NCI-H2227 treated with DMSO at 0.1 percent for 48 hours (cell line): Measurements from ENCODE around the gene RYR1.
A peak's percentile ranks its signal among the peaks of the same experiment; 100 is the strongest.
"Not testable (repeated sequence)": the region's sequence is repeated elsewhere in the genome, so short reads cannot be mapped to it uniquely, and the experiment has no call there.

Experiments used
- DNase-seq: peaks from one replicate; lab custom pipeline; 2025; lab: John Stamatoyannopoulos, UW

RYR1 gene

GRCh38 chr19:38561658-38562057 lies 128.2 kb downstream of the RYR1 start:
- DNase-seq, result no peak

- DNase-seq, result no peak
Measured at GRCh38 chr19:38562096-38562495, 128.6 kb downstream of the RYR1 start.

- DNase-seq, result no peak
Measured at GRCh38 chr19:38563475-38563874, 130.0 kb downstream of the RYR1 start.

- no peak for DNase-seq
Measured at GRCh38 chr19:38564981-38565690, 131.6 kb downstream of the RYR1 start.

GRCh38 chr19:38565691-38566105 lies 132.2 kb downstream of the RYR1 start:
- DNase-seq, result no peak

- DNase-seq, result no peak
Measured at GRCh38 chr19:38569368-38569983, 136.0 kb downstream of the RYR1 start.

GRCh38 chr19:38571682-38572081 lies 138.2 kb downstream of the RYR1 start:
- no peak for DNase-seq

- DNase-seq, result no peak
Measured at GRCh38 chr19:38577826-38578225, 144.3 kb downstream of the RYR1 start.

- DNase-seq, result not testable (repeated sequence)
Measured at GRCh38 chr19:38579304-38579703, 145.8 kb downstream of the RYR1 start.

- DNase-seq, result no peak
Measured at GRCh38 chr19:38580080-38580479, 146.6 kb downstream of the RYR1 start.

GRCh38 chr19:38583219-38583984 lies 149.9 kb downstream of the RYR1 start:
- DNase-seq, result no peak

GRCh38 chr19:38583985-38584305 lies 150.5 kb downstream of the RYR1 start:
- DNase-seq, result no peak

- no peak for DNase-seq
Measured at GRCh38 chr19:38587562-38587961, 154.1 kb downstream of the RYR1 start.

- no peak for DNase-seq
Measured at GRCh38 chr19:38588041-38588440, 154.6 kb downstream of the RYR1 start.

- no peak for DNase-seq
Measured at GRCh38 chr19:38592940-38593339, 159.4 kb downstream of the RYR1 start.

GRCh38 chr19:38596057-38596981 lies 162.8 kb downstream of the RYR1 start:
- peak; percentile 100 for DNase-seq

GRCh38 chr19:38597075-38597474 lies 163.6 kb downstream of the RYR1 start:
- DNase-seq, result no peak

GRCh38 chr19:38599722-38600121 lies 166.2 kb downstream of the RYR1 start:
- DNase-seq, result no peak

GRCh38 chr19:38602856-38603255 lies 169.4 kb downstream of the RYR1 start:
- DNase-seq, result not testable (repeated sequence)

- no peak for DNase-seq
Measured at GRCh38 chr19:38606131-38606530, 172.6 kb downstream of the RYR1 start.

GRCh38 chr19:38614289-38614688 lies 180.8 kb downstream of the RYR1 start:
- DNase-seq, result no peak

GRCh38 chr19:38615007-38615581 lies 181.6 kb downstream of the RYR1 start:
- no peak for DNase-seq
